GM18519 (cell line): Measurements from ENCODE around the gene RAP2A.

Experiments
- ATAC-seq: cut with Tn5 transposase; IDR thresholded peaks from one replicate; pipeline ENCODE4 v1.9.1; 2021; ENCODE audit warnings: mild to moderate bottlenecking, moderate library complexity; ENCODE audit not compliant: unreplicated experiment, low FRiP score

The RAP2A gene

GRCh38 chr13:97433727-97434396 is at the start of gene RAP2A:
RAP2A (plus strand) TSS chr13:97434169; CDS start chr13:97434471, 302 bp downstream.
- ATAC-seq = peak; percentile 32

GRCh38 chr13:97384371-97384770 is 49.6 kb upstream of the RAP2A start:
- ATAC-seq = no peak

- ATAC-seq = no peak
Measured at GRCh38 chr13:97385146-97385545, 48.8 kb upstream of the RAP2A start.

- no peak for ATAC-seq
Measured at GRCh38 chr13:97385854-97386253, 48.1 kb upstream of the RAP2A start.

- ATAC-seq = no peak
Measured at GRCh38 chr13:97386801-97387484, 47.0 kb upstream of the RAP2A start.

- no peak for ATAC-seq
Measured at GRCh38 chr13:97387485-97387839, 46.5 kb upstream of the RAP2A start.

GRCh38 chr13:97387890-97388289 is 46.1 kb upstream of the RAP2A start:
- ATAC-seq = no peak

- no peak for ATAC-seq
Measured at GRCh38 chr13:97388373-97388772, 45.6 kb upstream of the RAP2A start.

GRCh38 chr13:97390941-97391600 is 42.9 kb upstream of the RAP2A start:
- no peak for ATAC-seq

- no peak for ATAC-seq
Measured at GRCh38 chr13:97392020-97392419, 41.9 kb upstream of the RAP2A start.

- ATAC-seq = no peak
Measured at GRCh38 chr13:97394542-97394941, 39.4 kb upstream of the RAP2A start.

- ATAC-seq = no peak
Measured at GRCh38 chr13:97395447-97396136, 38.4 kb upstream of the RAP2A start.

GRCh38 chr13:97397267-97397666 is 36.7 kb upstream of the RAP2A start:
- no peak for ATAC-seq

- no peak for ATAC-seq
Measured at GRCh38 chr13:97401421-97401820, 32.5 kb upstream of the RAP2A start.

GRCh38 chr13:97403893-97404750 is 29.8 kb upstream of the RAP2A start:
- no peak for ATAC-seq

GRCh38 chr13:97407540-97407939 is 26.4 kb upstream of the RAP2A start:
- ATAC-seq = no peak

GRCh38 chr13:97408938-97409337 is 25.0 kb upstream of the RAP2A start:
- ATAC-seq = no peak

- no peak for ATAC-seq
Measured at GRCh38 chr13:97411984-97412383, 22.0 kb upstream of the RAP2A start.

GRCh38 chr13:97413694-97414093 is 20.3 kb upstream of the RAP2A start:
- ATAC-seq = no peak

- no peak for ATAC-seq
Measured at GRCh38 chr13:97414392-97414791, 19.6 kb upstream of the RAP2A start.
